SK-N-SH treated with all-trans-retinoic acid at 6 μM for 48 hours (cell line): ENCODE measurements around the gene ERP29.

Source experiments
- ATAC-seq: fragments of 200-7000 bp; cut with Tn5 transposase; 3 replicates; pipeline ENCODE4 v1.9.1; 2020; ENCODE audit warnings: mild to moderate bottlenecking, moderate library complexity
- ARNTL ChIP-seq: fragments of 450-650 bp; formaldehyde crosslinking; IDR thresholded peaks from 2 replicates; pipeline ENCODE4 v1.5.0; 2020; ENCODE audit warnings: low read depth, mild to moderate bottlenecking, moderate library complexity, borderline replicate concordance
- BACH2 ChIP-seq: fragments of 250-450 bp; sonication (Bioruptor Pico); IDR thresholded peaks from 2 replicates; pipeline ENCODE4 v1.9.0; 2021; ENCODE audit warnings: mild to moderate bottlenecking, borderline replicate concordance
- CREB5 ChIP-seq: fragments of 250-450 bp; sonication (Bioruptor Pico); IDR thresholded peaks from 2 replicates; pipeline ENCODE4 v1.5.1; 2020; ENCODE audit warnings: low read depth, mild to moderate bottlenecking, moderate library complexity
- CSDC2 ChIP-seq: fragments of 250-450 bp; sonication (Bioruptor Pico); IDR thresholded peaks from 2 replicates; pipeline ENCODE4 v1.5.0; 2020; ENCODE audit warnings: mild to moderate bottlenecking, moderate library complexity
- ESRRG ChIP-seq: fragments of 250-450 bp; sonication (Bioruptor Pico); IDR thresholded peaks from 2 replicates; pipeline ENCODE4 v1.6.1; 2021; ENCODE audit warnings: mild to moderate bottlenecking
- ISL1 ChIP-seq: fragments of 250-450 bp; sonication (Bioruptor Pico); IDR thresholded peaks from 2 replicates; pipeline ENCODE4 v2.1.2; 2022; ENCODE audit warnings: mild to moderate bottlenecking, moderate library complexity
- OSR1 ChIP-seq: fragments of 250-450 bp; sonication (Bioruptor Pico); IDR thresholded peaks from 2 replicates; pipeline ENCODE4 v1.8.0; 2022; ENCODE audit warnings: moderate library complexity, mild to moderate bottlenecking, inconsistent platforms
- POU6F1 ChIP-seq: fragments of 250-450 bp; sonication (Bioruptor Pico); IDR thresholded peaks from 2 replicates; pipeline ENCODE4 v1.8.0; 2021; ENCODE audit warnings: low read depth, mild to moderate bottlenecking, moderate library complexity, borderline replicate concordance
- PPARA ChIP-seq: fragments of 250-450 bp; sonication (Bioruptor Pico); IDR thresholded peaks from 2 replicates; pipeline ENCODE4 v1.5.0; 2020; ENCODE audit warnings: mild to moderate bottlenecking, borderline replicate concordance
- RARB ChIP-seq: fragments of 250-450 bp; sonication (Bioruptor Pico); IDR thresholded peaks from 2 replicates; pipeline ENCODE4 v1.8.0; 2021; ENCODE audit warnings: mild to moderate bottlenecking, moderate library complexity
- SNAI2 ChIP-seq: fragments of 250-450 bp; sonication (Bioruptor Pico); IDR thresholded peaks from 2 replicates; pipeline ENCODE4 v1.5.0; 2020; ENCODE audit warnings: mild to moderate bottlenecking, moderate library complexity
- TCF4 ChIP-seq: fragments of 250-450 bp; sonication (Bioruptor Pico); IDR thresholded peaks from 2 replicates; pipeline ENCODE4 v1.8.0; 2021; ENCODE audit warnings: mild to moderate bottlenecking, moderate library complexity, borderline replicate concordance
- TOX ChIP-seq: fragments of 250-450 bp; sonication (Bioruptor Pico); IDR thresholded peaks from 2 replicates; pipeline ENCODE4 v1.8.0; 2021; ENCODE audit warnings: mild to moderate bottlenecking, moderate library complexity, borderline replicate concordance
- TSHZ2 ChIP-seq: fragments of 250-450 bp; sonication (Bioruptor Pico); IDR thresholded peaks from 2 replicates; pipeline ENCODE4 v1.5.0; 2020; ENCODE audit warnings: mild to moderate bottlenecking, moderate library complexity
- ZFP3 ChIP-seq: fragments of 250-450 bp; sonication (Bioruptor Pico); IDR thresholded peaks from 2 replicates; pipeline ENCODE4 v1.5.0; 2020; ENCODE audit warnings: mild to moderate bottlenecking, moderate library complexity
- ZFP30 ChIP-seq: fragments of 450-650 bp; formaldehyde crosslinking; IDR thresholded peaks from 2 replicates; pipeline ENCODE4 v1.5.0; 2022; ENCODE audit warnings: mild to moderate bottlenecking, moderate library complexity
- ZNF565 ChIP-seq: fragments of 450-650 bp; formaldehyde crosslinking; conservative IDR thresholded peaks from 2 replicates; pipeline ENCODE4 v1.5.0; 2020; ENCODE audit warnings: low read depth, mild to moderate bottlenecking, moderate library complexity
- ZNF70 ChIP-seq: fragments of 450-650 bp; formaldehyde crosslinking; IDR thresholded peaks from 2 replicates; pipeline ENCODE4 v1.5.0; 2020; ENCODE audit warnings: mild to moderate bottlenecking, moderate library complexity
- ZNF8 ChIP-seq: fragments of 450-650 bp; formaldehyde crosslinking; IDR thresholded peaks from 2 replicates; pipeline ENCODE4 v1.5.0; 2020; ENCODE audit warnings: mild to moderate bottlenecking, moderate library complexity
- TF ChIP-seq, protein P1 (sequence below): fragments of 250-450 bp; sonication (Bioruptor Pico); IDR thresholded peaks from 2 replicates; pipeline ENCODE4 v1.5.1; 2021; ENCODE audit warnings: mild to moderate bottlenecking, moderate library complexity
- TF ChIP-seq, protein P2 (sequence below): fragments of 250-450 bp; sonication (Bioruptor Pico); IDR thresholded peaks from 2 replicates; pipeline ENCODE4 v1.8.0; 2020; ENCODE audit warnings: mild to moderate bottlenecking, moderate library complexity, borderline replicate concordance

ERP29 gene

GRCh38 chr12:111980598-111980997, 32.6 kb upstream of the ERP29 start:
- ATAC-seq = no peak
- no peak for TF ChIP-seq ZNF565 (CRISPR knock-in tag)
- no peak for TF ChIP-seq TSHZ2
- no peak for TF ChIP-seq CREB5
- no peak for TF ChIP-seq PPARA
- no peak for TF ChIP-seq ZNF8 (CRISPR knock-in tag)
- TF ChIP-seq ZNF70 (CRISPR knock-in tag) = no peak
- no peak for TF ChIP-seq TCF4 (CRISPR knock-in tag)
- TF ChIP-seq, protein P1, sequence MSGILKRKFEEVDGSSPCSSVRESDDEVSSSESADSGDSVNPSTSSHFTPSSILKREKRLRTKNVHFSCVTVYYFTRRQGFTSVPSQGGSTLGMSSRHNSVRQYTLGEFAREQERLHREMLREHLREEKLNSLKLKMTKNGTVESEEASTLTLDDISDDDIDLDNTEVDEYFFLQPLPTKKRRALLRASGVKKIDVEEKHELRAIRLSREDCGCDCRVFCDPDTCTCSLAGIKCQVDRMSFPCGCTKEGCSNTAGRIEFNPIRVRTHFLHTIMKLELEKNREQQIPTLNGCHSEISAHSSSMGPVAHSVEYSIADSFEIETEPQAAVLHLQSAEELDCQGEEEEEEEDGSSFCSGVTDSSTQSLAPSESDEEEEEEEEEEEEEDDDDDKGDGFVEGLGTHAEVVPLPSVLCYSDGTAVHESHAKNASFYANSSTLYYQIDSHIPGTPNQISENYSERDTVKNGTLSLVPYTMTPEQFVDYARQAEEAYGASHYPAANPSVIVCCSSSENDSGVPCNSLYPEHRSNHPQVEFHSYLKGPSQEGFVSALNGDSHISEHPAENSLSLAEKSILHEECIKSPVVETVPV (CRISPR knock-in tag) = no peak
- TF ChIP-seq TOX = no peak
- TF ChIP-seq OSR1 (CRISPR knock-in tag) = no peak
- no peak for TF ChIP-seq RARB (CRISPR knock-in tag)
- TF ChIP-seq BACH2 (CRISPR knock-in tag) = no peak

DNA sequence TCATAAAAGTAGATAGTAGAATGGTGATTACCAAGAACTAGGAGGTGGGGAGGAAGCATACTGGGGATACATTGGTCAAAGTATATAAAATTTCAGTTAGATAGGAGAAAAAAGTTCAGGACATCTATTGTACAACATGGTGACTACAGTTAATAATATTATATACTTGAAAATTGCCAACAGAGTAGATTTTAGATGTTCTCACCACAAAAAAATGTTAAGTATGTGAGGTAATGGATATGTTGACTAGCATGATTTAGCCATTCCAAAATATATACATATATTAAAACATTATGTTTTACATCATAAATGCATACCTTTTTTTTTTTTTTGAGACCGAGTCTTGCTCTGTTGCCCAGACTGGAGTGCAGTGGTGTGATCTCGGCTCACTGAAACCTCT, 31.2 kb upstream of the ERP29 start:
- TF ChIP-seq ISL1 (CRISPR knock-in tag) (peak; percentile 28; the same call in 1 of the 2 replicates), PPARA (no peak)
- peak; percentile 69 for ATAC-seq

GRCh38 chr12:111984820-111985219, 28.4 kb upstream of the ERP29 start:
- TF ChIP-seq RARB (CRISPR knock-in tag) = no peak
- no peak for TF ChIP-seq ESRRG (CRISPR knock-in tag)
- no peak for TF ChIP-seq TCF4 (CRISPR knock-in tag)
- no peak for TF ChIP-seq TOX
- no peak for TF ChIP-seq ZNF70 (CRISPR knock-in tag)
- TF ChIP-seq CREB5 = no peak
- no peak for TF ChIP-seq ZNF8 (CRISPR knock-in tag)
- TF ChIP-seq ZNF565 (CRISPR knock-in tag) = no peak
- TF ChIP-seq POU6F1 (CRISPR knock-in tag) = no peak
- TF ChIP-seq, protein P1 (CRISPR knock-in tag) = no peak
- TF ChIP-seq ARNTL = no peak
- no peak for TF ChIP-seq OSR1 (CRISPR knock-in tag)
- ATAC-seq = no peak

- ATAC-seq = no peak
- no peak for TF ChIP-seq TCF4 (CRISPR knock-in tag)
- TF ChIP-seq CSDC2 = no peak
- no peak for TF ChIP-seq SNAI2 (CRISPR knock-in tag)
- TF ChIP-seq CREB5 = no peak
- TF ChIP-seq, protein P2, sequence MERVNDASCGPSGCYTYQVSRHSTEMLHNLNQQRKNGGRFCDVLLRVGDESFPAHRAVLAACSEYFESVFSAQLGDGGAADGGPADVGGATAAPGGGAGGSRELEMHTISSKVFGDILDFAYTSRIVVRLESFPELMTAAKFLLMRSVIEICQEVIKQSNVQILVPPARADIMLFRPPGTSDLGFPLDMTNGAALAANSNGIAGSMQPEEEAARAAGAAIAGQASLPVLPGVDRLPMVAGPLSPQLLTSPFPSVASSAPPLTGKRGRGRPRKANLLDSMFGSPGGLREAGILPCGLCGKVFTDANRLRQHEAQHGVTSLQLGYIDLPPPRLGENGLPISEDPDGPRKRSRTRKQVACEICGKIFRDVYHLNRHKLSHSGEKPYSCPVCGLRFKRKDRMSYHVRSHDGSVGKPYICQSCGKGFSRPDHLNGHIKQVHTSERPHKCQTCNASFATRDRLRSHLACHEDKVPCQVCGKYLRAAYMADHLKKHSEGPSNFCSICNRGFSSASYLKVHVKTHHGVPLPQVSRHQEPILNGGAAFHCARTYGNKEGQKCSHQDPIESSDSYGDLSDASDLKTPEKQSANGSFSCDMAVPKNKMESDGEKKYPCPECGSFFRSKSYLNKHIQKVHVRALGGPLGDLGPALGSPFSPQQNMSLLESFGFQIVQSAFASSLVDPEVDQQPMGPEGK = no peak
- TF ChIP-seq ZNF70 (CRISPR knock-in tag) = no peak
- no peak for TF ChIP-seq ZFP3 (CRISPR knock-in tag)
- no peak for TF ChIP-seq ZFP30 (CRISPR knock-in tag)
- no peak for TF ChIP-seq ESRRG (CRISPR knock-in tag)
- no peak for TF ChIP-seq OSR1 (CRISPR knock-in tag)
- TF ChIP-seq, protein P1 (CRISPR knock-in tag) = no peak
Observed at GRCh38 chr12:111991535-111991934, 21.7 kb upstream of the ERP29 start.
